CD14-positive monocyte (primary cell): ENCODE data around the gene PAIP2. TPM values are rescaled to one million over a fixed set of nuclear protein-coding genes. Genes with fewer than 3 reads are reported as not detected.
"Not testable (repeated sequence)": the region's sequence is repeated elsewhere in the genome, so short reads cannot be mapped to it uniquely, and the experiment has no call there.

Experiments used
- DNase-seq, 3 donors: peaks; one replicate each; pipeline ENCODE4 v3.0.0-alpha.2; 2011 to 2022
- H2AFZ ChIP-seq: 2 replicates; pipeline ENCODE4 v1.6.0; 2012; ENCODE audit warnings: mild to moderate bottlenecking, low read depth, low read length, inconsistent platforms; ENCODE audit not compliant: insufficient read depth, poor library complexity, severe bottlenecking
- H3K27ac ChIP-seq, 2 donors: 1 replicate in 1 of 2; 2 replicates in 1 of 2; pipeline ENCODE4 v1.5.1; 2012 to 2013; ENCODE audit warnings: low read length in 2 of 2, control low read depth in 1 of 2, inconsistent platforms in 1 of 2, low read depth in 1 of 2, mild to moderate bottlenecking in 1 of 2
- H3K27me3 ChIP-seq, 2 donors: one replicate each; pipeline versions ENCODE4 v1.6.0 to v1.6.1; 2011 to 2013; ENCODE audit warnings: low read length in 2 of 2; ENCODE audit not compliant: control insufficient read depth in 2 of 2, insufficient read depth in 2 of 2
- H3K36me3 ChIP-seq, 2 donors: replicated peaks in 1 of 2; 1 replicate in 1 of 2; 2 replicates in 1 of 2; pipeline versions ENCODE4 v1.5.1 to v1.6.1; 2012 to 2013; ENCODE audit warnings: low read length in 2 of 2, control low read depth in 1 of 2, inconsistent platforms in 1 of 2, mild to moderate bottlenecking in 1 of 2; ENCODE audit not compliant: insufficient read depth in 2 of 2, control insufficient read depth in 1 of 2
- H3K4me1 ChIP-seq, 2 donors: 1 replicate in 1 of 2; 2 replicates in 1 of 2; pipeline versions ENCODE4 v1.5.1 to v1.6.1; 2012 to 2013; ENCODE audit warnings: low read length in 2 of 2, control low read depth in 1 of 2, inconsistent platforms in 1 of 2, mild to moderate bottlenecking in 1 of 2, moderate library complexity in 1 of 2; ENCODE audit not compliant: insufficient read depth in 2 of 2, control insufficient read depth in 1 of 2
- H3K4me2 ChIP-seq: replicated peaks from 2 replicates; pipeline ENCODE3; 2012; ENCODE audit warnings: low read length, moderate library complexity, mild to moderate bottlenecking; ENCODE audit not compliant: poor library complexity, severe bottlenecking; ENCODE audit errors: extremely low read depth
- H3K4me3 ChIP-seq, 3 experiments: fragments of 200-600 bp in 1 of 3; sonication (generic) in 1 of 3; replicated peaks in 1 of 3; 1 replicate in 2 of 3; 2 replicates in 1 of 3; pipeline ENCODE4 v1.5.1; 2011 to 2013; ENCODE audit warnings: low read length in 3 of 3, mild to moderate bottlenecking in 3 of 3, control low read depth in 2 of 3, low read depth in 2 of 3, inconsistent platforms in 1 of 3, moderate library complexity in 1 of 3
- H3K79me2 ChIP-seq: 2 replicates; pipeline ENCODE4 v1.6.0; 2012; ENCODE audit warnings: mild to moderate bottlenecking, control low read depth, inconsistent platforms, low read length, moderate library complexity; ENCODE audit not compliant: insufficient read depth
- H3K9ac ChIP-seq: 2 replicates; pipeline ENCODE4 v1.6.0; 2017; ENCODE audit warnings: low read length, mild to moderate bottlenecking; ENCODE audit not compliant: insufficient read depth, poor library complexity, severe bottlenecking
- H3K9me3 ChIP-seq, 2 donors: replicated peaks in 1 of 2; 1 replicate in 1 of 2; 2 replicates in 1 of 2; pipeline versions ENCODE4 v1.5.1 to v1.6.1; 2012 to 2013; ENCODE audit warnings: low read length in 2 of 2, control low read depth in 1 of 2; ENCODE audit not compliant: control insufficient read depth in 1 of 2, insufficient read depth in 1 of 2
- H4K20me1 ChIP-seq: 2 replicates; pipeline ENCODE4 v1.6.0; 2012; ENCODE audit warnings: mild to moderate bottlenecking, low read length, control low read depth, moderate library complexity; ENCODE audit not compliant: insufficient read depth
- H3K27ac Mint-ChIP-seq, 7 donors: one replicate each; pipeline ENCODE4 v1.8.0; 2020; ENCODE audit warnings: mild to moderate bottlenecking in 7 of 7, mixed read lengths in 7 of 7, moderate library complexity in 6 of 7, inconsistent platforms in 2 of 7
- H3K27me3 Mint-ChIP-seq, 3 donors: one replicate each; pipeline ENCODE4 v1.8.0; 2021 to 2022; ENCODE audit warnings: low read depth in 3 of 3, mild to moderate bottlenecking in 3 of 3, mixed read lengths in 3 of 3, moderate library complexity in 3 of 3, inconsistent platforms in 1 of 3
- H3K36me3 Mint-ChIP-seq, 2 donors: one replicate each; pipeline ENCODE4 v1.8.0; 2020; ENCODE audit warnings: mixed read lengths in 2 of 2, inconsistent platforms in 1 of 2, mild to moderate bottlenecking in 1 of 2
- H3K4me1 Mint-ChIP-seq: one replicate; pipeline ENCODE4 v1.8.0; 2020; ENCODE audit warnings: mild to moderate bottlenecking, mixed read lengths
- H3K4me3 Mint-ChIP-seq, 2 donors: one replicate each; pipeline ENCODE4 v1.8.0; 2020; ENCODE audit warnings: mild to moderate bottlenecking in 2 of 2, mixed read lengths in 2 of 2, moderate library complexity in 1 of 2
- H3K9me3 Mint-ChIP-seq, 7 donors: one replicate each; pipeline ENCODE4 v1.8.0; 2020 to 2022; ENCODE audit warnings: mixed read lengths in 7 of 7, mild to moderate bottlenecking in 6 of 7, moderate library complexity in 6 of 7, inconsistent platforms in 2 of 7
- CTCF ChIP-seq: fragments of 200-600 bp; IDR thresholded peaks from one replicate; pipeline ENCODE4 v1.8.0; 2022; ENCODE audit warnings: antibody characterized with exemption, mild to moderate bottlenecking
- WGBS: methylation state at CpG from one replicate; pipeline ENCODE4 v1.1.5; 2013; ENCODE audit warnings: missing lambda C conversion rate; ENCODE audit not compliant: insufficient coverage; 5-methylcytosine and 5-hydroxymethylcytosine counted together
- intact Hi-C, 2 donors: fragments of 100-400 bp; cut with micrococcal nuclease; formaldehyde crosslinking; loops; one replicate each; pipeline versions ENCODE4 v1.15.0 to v1.15.1; 2023
- polyA plus RNA-seq, 3 donors: library from polyadenylated mRNA; depleted of rRNA in 1 of 3; unstranded in 2 of 3; stranded (reverse) in 1 of 3; fragments of 300-500 nt in 2 of 3; fragments of >200 nt in 1 of 3; fragmentation: Illumina TruSeq in 2 of 3; gene quantifications; 1 replicate in 2 of 3; 2 replicates in 1 of 3; pipeline ENCODE4 v1.2.3, GENCODE V29; 2012 to 2021

Gene PAIP2
- polyA plus RNA-seq, 3 donors: 68.3 to 325 (median 313) TPM

GRCh38 chr5:139308797-139309196 is 32.9 kb upstream of the PAIP2 start:
- H3K9ac ChIP-seq: no peak overlapping the region
- H3K9me3 ChIP-seq: no peaks in the 10 kb centered on the region
- H3K27ac Mint-ChIP-seq: peak overlapping the region in 4 of 7 donors; percentile 3 to 63 (median 33)
- H3K4me1 ChIP-seq: no peaks in the 10 kb centered on the region
- H3K27me3 ChIP-seq: no peaks in the 10 kb centered on the region
- TF ChIP-seq CTCF: no peak
- H3K4me3 ChIP-seq: no peak overlapping the region
- intact Hi-C loops: loop anchor here in 1 of 2 donors (2.0 kb wide), 1 partner anchor 32 kb away; the partner anchor contains the start of gene PAIP2
- no peak for DNase-seq
- no peaks in the 10 kb centered on the region for H3K36me3 ChIP-seq
- no peak overlapping the region for H3K4me2 ChIP-seq
- H3K27me3 Mint-ChIP-seq: no peaks in the 10 kb centered on the region
- peaks cover 8 to 9% of the 10 kb centered on the region in 2 donors for H3K36me3 Mint-ChIP-seq
- H3K79me2 ChIP-seq: peaks cover 100% of the 10 kb centered on the region
- peaks cover 100% of the 10 kb centered on the region for H4K20me1 ChIP-seq
- H3K4me1 Mint-ChIP-seq: peaks cover 38% of the 10 kb centered on the region
- H3K4me3 Mint-ChIP-seq: no peak overlapping the region
- H3K9me3 Mint-ChIP-seq: no peaks in the 10 kb centered on the region
- H3K27ac ChIP-seq: peak overlapping the region in 1 of 2 donors; percentile 37
- no peak overlapping the region for H2AFZ ChIP-seq

- H3K9me3 ChIP-seq, H3K4me3 ChIP-seq, intact Hi-C loops, H2AFZ ChIP-seq, H3K9me3 Mint-ChIP-seq, H3K27me3 ChIP-seq, DNase-seq, H3K4me2 ChIP-seq, H3K4me3 Mint-ChIP-seq, H3K4me1 ChIP-seq, H3K27ac ChIP-seq, H3K9ac ChIP-seq, H3K27me3 Mint-ChIP-seq, H3K27ac Mint-ChIP-seq: not testable (repeated sequence)
- H4K20me1 ChIP-seq: peaks cover 100% of the 10 kb centered on the region
- 90% methylated on average over 8 of the region's 9 CpGs for WGBS
- peaks cover 5 to 15% of the 10 kb centered on the region in 2 donors for H3K36me3 ChIP-seq
- peaks cover 14 to 18% of the 10 kb centered on the region in 2 donors for H3K36me3 Mint-ChIP-seq
- H3K4me1 Mint-ChIP-seq: peaks cover 36% of the 10 kb centered on the region
- H3K79me2 ChIP-seq: peaks cover 100% of the 10 kb centered on the region
Measured at GRCh38 chr5:139310715-139311186, 30.9 kb upstream of the PAIP2 start.
